Osteocyte (in vitro differentiated cells): ENCODE measurements around the gene ZNF354C. TPM values are rescaled to one million over a fixed set of nuclear protein-coding genes. Genes with fewer than 3 reads are reported as not detected.

ENCODE experiments used
- DNase-seq: peaks from one replicate; pipeline ENCODE4 v3.0.0; 2021; ENCODE audit warnings: mixed read lengths; ENCODE audit not compliant: unreplicated experiment; ENCODE audit errors: extremely low spot score
- H3K27ac Mint-ChIP-seq: one replicate; pipeline ENCODE4 v1.8.0; 2021; ENCODE audit warnings: mild to moderate bottlenecking, mixed read lengths; ENCODE audit not compliant: unreplicated experiment
- H3K27me3 Mint-ChIP-seq: one replicate; pipeline ENCODE4 v1.8.0; 2021; ENCODE audit warnings: mixed read lengths; ENCODE audit not compliant: unreplicated experiment
- H3K36me3 Mint-ChIP-seq: one replicate; pipeline ENCODE4 v1.8.0; 2021; ENCODE audit warnings: mixed read lengths; ENCODE audit not compliant: unreplicated experiment
- H3K4me1 Mint-ChIP-seq: one replicate; pipeline ENCODE4 v1.8.0; 2021; ENCODE audit warnings: mixed read lengths; ENCODE audit not compliant: unreplicated experiment
- H3K4me3 Mint-ChIP-seq: one replicate; pipeline ENCODE4 v1.8.0; 2021; ENCODE audit warnings: mild to moderate bottlenecking, moderate library complexity, mixed read lengths; ENCODE audit not compliant: unreplicated experiment
- H3K9me3 Mint-ChIP-seq: one replicate; pipeline ENCODE4 v1.8.0; 2021; ENCODE audit warnings: mixed read lengths; ENCODE audit not compliant: unreplicated experiment
- CTCF ChIP-seq: fragments of 200-600 bp; sonication (generic); IDR thresholded peaks from 2 replicates; pipeline ENCODE4 v1.5.0; 2021; ENCODE audit warnings: antibody characterized with exemption, mild to moderate bottlenecking, moderate library complexity
- total RNA-seq: library from RNA; stranded (reverse); gene quantifications from 2 replicates; pipeline ENCODE4 v1.2.1, GENCODE V29; 2021

The ZNF354C gene
- total RNA-seq, 1 donor from 2014 or later: 4.6 TPM

- Mint-ChIP-seq H3K27ac (no peak overlapping the region), H3K4me1 (no peaks in the 10 kb centered on the region), H3K27me3 (no peaks in the 10 kb centered on the region), H3K4me3 (no peak overlapping the region), H3K9me3 (peaks cover 22% of the 10 kb centered on the region), H3K36me3 (peaks cover 3% of the 10 kb centered on the region)
- no peak for DNase-seq
- no peak for TF ChIP-seq CTCF
Measured at GRCh38 chr5:179118756-179119414, 58.7 kb downstream of the ZNF354C start.

- no peak for TF ChIP-seq CTCF
- DNase-seq: peak; percentile 76
- H3K27me3 Mint-ChIP-seq: no peaks in the 10 kb centered on the region
- H3K9me3 Mint-ChIP-seq: peaks cover 20% of the 10 kb centered on the region
- no peak overlapping the region for H3K27ac Mint-ChIP-seq
- H3K36me3 Mint-ChIP-seq: peaks cover 6% of the 10 kb centered on the region
- H3K4me1 Mint-ChIP-seq: no peaks in the 10 kb centered on the region
- no peak overlapping the region for H3K4me3 Mint-ChIP-seq
Measured at GRCh38 chr5:179119415-179120170, 59.4 kb downstream of the ZNF354C start.

GRCh38 chr5:179120421-179120861 lies 60.3 kb downstream of the ZNF354C start:
- H3K27me3 Mint-ChIP-seq: no peaks in the 10 kb centered on the region
- H3K9me3 Mint-ChIP-seq: peaks cover 12% of the 10 kb centered on the region
- H3K27ac Mint-ChIP-seq: no peak overlapping the region
- H3K36me3 Mint-ChIP-seq: peaks cover 6% of the 10 kb centered on the region
- no peaks in the 10 kb centered on the region for H3K4me1 Mint-ChIP-seq
- DNase-seq: peak; percentile 81
- TF ChIP-seq CTCF: no peak
- no peak overlapping the region for H3K4me3 Mint-ChIP-seq

- Mint-ChIP-seq H3K4me3 (no peak overlapping the region), H3K4me1 (no peaks in the 10 kb centered on the region)
- TF ChIP-seq CTCF: no peak
Measured at GRCh38 chr5:179120951-179121666, 60.9 kb downstream of the ZNF354C start.

GRCh38 chr5:179121667-179122111 lies 61.5 kb downstream of the ZNF354C start:
- H3K27me3 Mint-ChIP-seq: no peaks in the 10 kb centered on the region
- no peak overlapping the region for H3K4me3 Mint-ChIP-seq
- no peak for TF ChIP-seq CTCF
- peaks cover 11% of the 10 kb centered on the region for H3K9me3 Mint-ChIP-seq
- peaks cover 6% of the 10 kb centered on the region for H3K36me3 Mint-ChIP-seq
- peak; percentile 83 for DNase-seq
- H3K4me1 Mint-ChIP-seq: no peaks in the 10 kb centered on the region
- H3K27ac Mint-ChIP-seq: no peak overlapping the region

More at GRCh38 chr5:179120951-179121666, 60.9 kb downstream of the ZNF354C start:
- no peak overlapping the region for H3K27ac Mint-ChIP-seq
- peak; percentile 84 for DNase-seq
- peaks cover 6% of the 10 kb centered on the region for H3K36me3 Mint-ChIP-seq
- H3K9me3 Mint-ChIP-seq: peaks cover 11% of the 10 kb centered on the region
- no peaks in the 10 kb centered on the region for H3K27me3 Mint-ChIP-seq
